SJCRH30 (cell line): ENCODE data around the gene TCOF1. TPM values are rescaled to one million over a fixed set of nuclear protein-coding genes. Genes with fewer than 3 reads are reported as not detected.
A peak's percentile ranks its signal among the peaks of the same experiment; 100 is the strongest.

Experiments used
- DNase-seq, 2 experiments: peaks; one replicate each; pipeline ENCODE4 v3.0.0-alpha.2; 2015 to 2020
- H3K27ac ChIP-seq: fragments of 250-450 bp; sonication (Bioruptor Pico); 2 replicates; pipeline ENCODE4 v1.5.1; 2020; ENCODE audit warnings: mild to moderate bottlenecking, moderate library complexity
- H3K27me3 ChIP-seq: fragments of 250-450 bp; sonication (Bioruptor Pico); 2 replicates; pipeline ENCODE4 v1.5.1; 2020; ENCODE audit warnings: mild to moderate bottlenecking, moderate library complexity
- H3K36me3 ChIP-seq: fragments of 250-450 bp; sonication (Bioruptor Pico); 2 replicates; pipeline ENCODE4 v1.5.1; 2020; ENCODE audit warnings: mild to moderate bottlenecking, moderate library complexity
- H3K4me1 ChIP-seq: fragments of 250-450 bp; sonication (Bioruptor Pico); 2 replicates; pipeline ENCODE4 v1.5.1; 2020; ENCODE audit warnings: mild to moderate bottlenecking, moderate library complexity
- H3K4me3 ChIP-seq: fragments of 250-450 bp; sonication (Bioruptor Pico); 2 replicates; pipeline ENCODE4 v1.5.1; 2020; ENCODE audit warnings: mild to moderate bottlenecking, moderate library complexity
- H3K9me3 ChIP-seq: fragments of 250-450 bp; sonication (Bioruptor Pico); replicated peaks from 2 replicates; pipeline ENCODE4 v1.5.1; 2020; ENCODE audit warnings: mild to moderate bottlenecking, moderate library complexity
- total RNA-seq: library from RNA; depleted of rRNA; stranded (reverse); fragments of >200 nt; shearing (Covaris generic); gene quantifications from 2 replicates; pipeline ENCODE4 v1.2.3, GENCODE V29; 2014

Gene TCOF1
- total RNA-seq, 1 experiment from 2014 or later: 58.9 TPM

DNA sequence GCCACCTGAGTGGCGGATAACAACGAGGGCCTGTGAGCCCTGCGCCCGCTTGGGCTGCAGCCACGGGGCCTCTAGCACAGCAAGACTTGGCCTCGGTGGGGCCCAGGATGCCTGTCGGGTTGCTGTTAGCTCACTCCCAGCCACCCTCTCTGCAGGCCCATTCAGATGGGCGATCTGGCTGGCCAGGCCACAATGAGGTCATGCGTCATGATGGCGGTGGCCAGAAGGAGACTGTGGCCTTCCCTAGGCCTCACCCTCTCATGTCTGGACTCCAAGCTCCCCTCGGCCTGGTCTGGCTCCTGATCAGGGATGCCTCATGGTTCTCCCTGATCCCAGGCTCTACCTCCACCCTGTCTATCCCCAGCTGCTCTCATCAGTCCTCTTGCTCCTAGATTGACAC, 19.0 kb upstream of the TCOF1 start:
- H3K4me1 ChIP-seq: peaks cover 38% of the 10 kb centered on the region
- no peaks in the 10 kb centered on the region for H3K36me3 ChIP-seq
- peak overlapping the region; percentile 80 for H3K27ac ChIP-seq
- H3K9me3 ChIP-seq: no peaks in the 10 kb centered on the region
- no peak overlapping the region for H3K4me3 ChIP-seq
- DNase-seq: peak; percentile 35 to 60
- 0 out of 2 replicates have a peak, but pooled peaks cover 3% of the 10 kb centered on the region for H3K27me3 ChIP-seq

DNA sequence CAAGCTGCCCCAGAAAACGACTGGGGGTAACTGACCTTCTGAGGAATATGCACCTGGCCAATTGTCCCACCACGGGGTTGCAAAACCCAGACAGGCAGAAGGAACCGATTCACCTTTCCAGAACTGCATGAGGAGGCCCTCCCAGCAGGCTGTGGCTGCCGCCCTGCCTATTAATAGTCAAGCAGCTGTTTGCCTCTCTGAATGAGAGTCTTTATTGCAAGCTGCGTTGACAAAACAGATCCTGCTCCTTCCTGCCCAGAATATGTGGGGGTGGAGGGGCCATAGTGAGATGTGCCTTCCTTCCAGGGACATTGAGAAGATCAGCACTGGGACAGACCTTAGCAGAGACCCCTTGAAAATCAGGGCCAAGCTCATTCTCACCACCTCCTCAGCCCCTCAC, 18.3 kb upstream of the TCOF1 start:
- peaks cover 42% of the 10 kb centered on the region for H3K4me1 ChIP-seq
- H3K27me3 ChIP-seq: no peaks in the 10 kb centered on the region
- H3K27ac ChIP-seq: peak overlapping the region; percentile 80
- no peaks in the 10 kb centered on the region for H3K36me3 ChIP-seq
- DNase-seq: peak; percentile 82 to 86
- H3K9me3 ChIP-seq: no peaks in the 10 kb centered on the region
- no peak overlapping the region for H3K4me3 ChIP-seq

DNA sequence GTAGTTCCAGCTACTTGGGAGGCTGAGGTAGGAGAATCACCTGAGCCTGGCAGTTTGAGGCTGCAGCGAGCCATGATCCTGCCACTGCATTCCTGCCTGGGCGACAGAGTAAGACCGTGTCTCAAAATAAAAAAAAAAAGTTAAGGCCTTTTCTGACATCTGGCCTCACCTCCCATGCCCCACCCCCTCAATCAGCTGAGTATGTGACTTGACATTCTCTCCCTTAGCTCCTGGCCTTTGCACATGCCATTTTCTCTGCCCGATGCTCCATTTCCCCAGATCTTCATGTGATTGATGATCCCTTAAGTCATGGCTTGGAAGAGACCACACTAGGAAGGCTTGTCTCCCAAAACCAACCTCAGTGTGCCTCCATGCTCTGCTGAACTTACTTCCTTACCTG, 17.7 kb upstream of the TCOF1 start:
- H3K36me3 ChIP-seq: no peaks in the 10 kb centered on the region
- H3K9me3 ChIP-seq: no peaks in the 10 kb centered on the region
- H3K27ac ChIP-seq: peak overlapping the region; percentile 80
- no peak for DNase-seq
- H3K4me1 ChIP-seq: peaks cover 47% of the 10 kb centered on the region
- H3K27me3 ChIP-seq: peaks cover 4% of the 10 kb centered on the region; the same call in 1 of the 2 replicates
- no peak overlapping the region for H3K4me3 ChIP-seq

- Histone ChIP-seq H3K4me1 (peaks cover 47% of the 10 kb centered on the region), H3K27ac (no peak overlapping the region), H3K9me3 (no peaks in the 10 kb centered on the region), H3K27me3 (peaks cover 9% of the 10 kb centered on the region; the same call in 1 of the 2 replicates), H3K4me3 (no peak overlapping the region), H3K36me3 (no peaks in the 10 kb centered on the region)
- DNase-seq: peak; percentile 14 to 31
Observed at GRCh38 chr5:150340614-150341255, 16.8 kb upstream of the TCOF1 start.

GRCh38 chr5:150341331-150341730, 16.2 kb upstream of the TCOF1 start:
- H3K27ac ChIP-seq: no peak overlapping the region
- no peaks in the 10 kb centered on the region for H3K36me3 ChIP-seq
- H3K4me3 ChIP-seq: no peak overlapping the region
- no peaks in the 10 kb centered on the region for H3K9me3 ChIP-seq
- peaks cover 49% of the 10 kb centered on the region for H3K4me1 ChIP-seq
- peak; percentile 50 to 71 for DNase-seq
- peaks cover 9% of the 10 kb centered on the region; the same call in 1 of the 2 replicates for H3K27me3 ChIP-seq

- H3K9me3 ChIP-seq: no peaks in the 10 kb centered on the region
- peaks cover 49% of the 10 kb centered on the region for H3K4me1 ChIP-seq
- DNase-seq: no peak
- peaks cover 9% of the 10 kb centered on the region; the same call in 1 of the 2 replicates for H3K27me3 ChIP-seq
- no peak overlapping the region for H3K27ac ChIP-seq
- H3K4me3 ChIP-seq: no peak overlapping the region
- no peaks in the 10 kb centered on the region for H3K36me3 ChIP-seq
Observed at GRCh38 chr5:150341989-150342388, 15.5 kb upstream of the TCOF1 start.

- H3K4me1 ChIP-seq: peaks cover 49% of the 10 kb centered on the region
- DNase-seq: no peak
- H3K4me3 ChIP-seq: no peak overlapping the region
- H3K9me3 ChIP-seq: no peaks in the 10 kb centered on the region
- H3K27ac ChIP-seq: no peak overlapping the region
- no peaks in the 10 kb centered on the region for H3K36me3 ChIP-seq
- peaks cover 9% of the 10 kb centered on the region; the same call in 1 of the 2 replicates for H3K27me3 ChIP-seq
Observed at GRCh38 chr5:150342583-150342982, 14.9 kb upstream of the TCOF1 start.

- no peak overlapping the region for H3K4me3 ChIP-seq
- no peaks in the 10 kb centered on the region for H3K36me3 ChIP-seq
- no peak overlapping the region for H3K27ac ChIP-seq
- peaks cover 41% of the 10 kb centered on the region for H3K4me1 ChIP-seq
- peaks cover 9% of the 10 kb centered on the region; the same call in 1 of the 2 replicates for H3K27me3 ChIP-seq
- no peaks in the 10 kb centered on the region for H3K9me3 ChIP-seq
- DNase-seq: peak in 1 of 2 experiments; percentile 27
Observed at GRCh38 chr5:150343994-150344631, 13.4 kb upstream of the TCOF1 start.

DNA sequence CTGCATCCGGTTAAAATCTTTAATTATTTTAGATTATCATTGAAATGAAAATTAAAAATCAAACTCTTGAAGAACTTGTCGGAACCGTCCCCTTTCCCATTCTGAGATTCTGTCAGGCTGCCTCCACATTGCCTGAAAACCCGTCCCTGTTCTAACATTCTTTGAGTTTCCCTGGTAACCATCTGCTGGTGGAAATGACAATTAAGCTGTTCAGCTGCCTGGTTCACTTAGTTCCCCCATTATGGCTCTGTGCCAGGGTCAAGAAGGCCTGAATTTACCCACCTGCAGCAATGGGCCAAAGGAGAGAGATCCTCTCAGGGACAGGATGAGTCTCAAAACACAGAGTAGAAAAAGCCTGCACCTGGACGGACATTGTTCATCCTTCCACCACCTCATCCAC, 11.8 kb upstream of the TCOF1 start:
- H3K4me3 ChIP-seq: no peak overlapping the region
- H3K27ac ChIP-seq: no peak overlapping the region
- peaks cover 9% of the 10 kb centered on the region; the same call in 1 of the 2 replicates for H3K27me3 ChIP-seq
- no peaks in the 10 kb centered on the region for H3K36me3 ChIP-seq
- peak; percentile 24 to 45 for DNase-seq
- H3K9me3 ChIP-seq: no peaks in the 10 kb centered on the region
- peaks cover 31% of the 10 kb centered on the region for H3K4me1 ChIP-seq

- Histone ChIP-seq H3K4me3 (no peak overlapping the region), H3K27ac (no peak overlapping the region), H3K27me3 (peaks cover 9% of the 10 kb centered on the region; the same call in 1 of the 2 replicates), H3K9me3 (no peaks in the 10 kb centered on the region), H3K4me1 (peaks cover 23% of the 10 kb centered on the region), H3K36me3 (no peaks in the 10 kb centered on the region)
- DNase-seq: no peak
Observed at GRCh38 chr5:150346592-150346991, 10.9 kb upstream of the TCOF1 start.

DNA sequence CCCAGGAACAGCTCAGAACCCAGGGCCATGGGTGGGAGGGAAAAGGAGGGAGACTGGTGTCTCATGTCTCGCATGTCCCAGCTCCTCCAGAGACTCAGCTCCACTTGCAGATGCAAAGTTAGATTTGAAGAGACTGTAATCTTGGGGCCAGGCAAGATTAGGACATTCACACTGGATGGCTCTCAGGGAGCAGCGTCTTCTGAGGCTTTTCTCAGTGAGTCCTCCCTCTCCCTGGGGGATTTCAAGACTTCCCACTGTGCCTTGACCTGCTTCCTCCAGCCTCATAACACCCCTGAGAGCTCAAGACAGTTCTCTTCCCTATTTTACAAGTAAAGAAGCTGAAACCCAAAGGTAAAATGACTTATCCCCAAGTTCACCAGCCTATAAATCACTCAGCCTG, 10.5 kb upstream of the TCOF1 start:
- no peak overlapping the region for H3K27ac ChIP-seq
- DNase-seq: no peak
- peaks cover 20% of the 10 kb centered on the region for H3K4me1 ChIP-seq
- no peak overlapping the region for H3K4me3 ChIP-seq
- H3K27me3 ChIP-seq: peaks cover 9% of the 10 kb centered on the region; the same call in 1 of the 2 replicates
- H3K9me3 ChIP-seq: no peaks in the 10 kb centered on the region
- H3K36me3 ChIP-seq: no peaks in the 10 kb centered on the region

GRCh38 chr5:150347451-150347850, 10.0 kb upstream of the TCOF1 start:
- no peaks in the 10 kb centered on the region for H3K9me3 ChIP-seq
- H3K4me3 ChIP-seq: no peak overlapping the region
- H3K27ac ChIP-seq: no peak overlapping the region
- H3K36me3 ChIP-seq: no peaks in the 10 kb centered on the region
- H3K4me1 ChIP-seq: peaks cover 20% of the 10 kb centered on the region
- DNase-seq: no peak
- H3K27me3 ChIP-seq: peaks cover 9% of the 10 kb centered on the region; the same call in 1 of the 2 replicates

GRCh38 chr5:150349681-150350275, 7.7 kb upstream of the TCOF1 start:
- peaks cover 5% of the 10 kb centered on the region; the same call in 1 of the 2 replicates for H3K27me3 ChIP-seq
- H3K4me1 ChIP-seq: peaks cover 12% of the 10 kb centered on the region
- no peaks in the 10 kb centered on the region for H3K36me3 ChIP-seq
- no peak overlapping the region for H3K4me3 ChIP-seq
- no peak for DNase-seq
- no peak overlapping the region for H3K27ac ChIP-seq
- H3K9me3 ChIP-seq: no peaks in the 10 kb centered on the region

DNA sequence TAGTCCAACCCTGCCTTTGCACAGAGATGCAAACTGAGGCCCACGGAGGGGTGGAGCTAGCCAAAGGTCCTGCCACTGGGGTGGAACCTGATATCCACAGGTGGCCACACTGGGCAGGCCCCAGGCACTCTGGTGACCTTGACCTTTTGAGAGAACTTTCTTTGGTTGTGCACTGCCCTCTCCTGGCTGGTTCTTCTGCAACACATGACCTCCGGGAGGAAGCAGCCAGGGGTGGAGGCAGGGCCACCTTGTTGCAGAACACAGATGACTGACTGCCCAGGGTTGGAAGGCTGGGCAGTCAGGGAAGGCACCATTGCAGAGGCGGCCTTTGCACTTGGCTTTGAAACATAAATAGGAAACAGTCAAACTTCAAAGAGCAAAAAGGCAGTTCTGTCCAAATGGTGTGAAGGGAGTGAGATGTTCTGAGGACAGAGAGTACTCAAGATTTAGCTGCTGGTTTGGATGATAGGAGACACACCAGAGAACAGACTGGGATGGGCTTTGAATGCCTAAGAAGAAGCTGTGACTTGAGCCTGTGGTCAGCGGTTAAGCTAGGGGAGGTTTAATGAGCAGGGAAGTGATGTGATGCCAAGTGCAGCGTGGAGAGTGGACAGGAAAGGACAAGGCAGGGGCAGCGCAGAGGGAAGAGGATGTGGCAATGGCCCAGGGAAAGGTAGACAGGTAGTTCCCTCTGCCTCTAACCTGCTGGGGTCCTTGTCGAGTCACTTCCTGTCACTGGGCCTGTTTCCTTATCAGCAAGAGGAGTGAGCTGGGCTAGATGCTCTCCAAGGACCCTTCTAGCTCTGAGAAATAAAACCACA, 6.8 kb upstream of the TCOF1 start:
- Histone ChIP-seq H3K36me3 (no peaks in the 10 kb centered on the region), H3K27ac (no peak overlapping the region), H3K9me3 (no peaks in the 10 kb centered on the region), H3K4me3 (no peak overlapping the region), H3K4me1 (peaks cover 8% of the 10 kb centered on the region), H3K27me3 (no peaks in the 10 kb centered on the region)
- peak; percentile 72 to 76 for DNase-seq
